ENCODE data around the gene TMEM94. TPM values are rescaled to one million over a fixed set of nuclear protein-coding genes. Genes with fewer than 3 reads are reported as not detected.

Gene TMEM94
- total RNA-seq, 1 experiment from 2014 or later = 129 TPM

- BruUV-seq (replicated peaks) = no TSS peak
- H3K4me3 ChIP-seq (ENCODE audit: low read depth in 2 of 2, low read length in 2 of 2) = no peak overlapping the region
- no peak overlapping the region for H3K27ac ChIP-seq (ENCODE audit: low read length)
- CTCF ChIA-PET = interaction anchor here (0.7 to 1.6 kb wide), 2 partner anchors 12 to 14 kb away, joined by 3 to 6 read pairs; partner anchors contain the start of gene TSEN54
- H3K4me1 ChIP-seq (ENCODE audit: control insufficient read depth, insufficient read depth, low read length) = peaks cover 9% of the 10 kb centered on the region; the same call in 1 of the 2 replicates
- DNase-seq (ENCODE audit: low read depth, low spot score) (no peak), ATAC-seq (no peak)
- H3K9me3 ChIP-seq (ENCODE audit: control insufficient read depth, insufficient read depth, low read depth, low read length) = no peaks in the 10 kb centered on the region
- TF ChIP-seq REST (IDR thresholded peaks at IDR 0.05; ENCODE audit: insufficient read depth in 1 of 2, low read depth in 2 of 2, low read length in 1 of 2) = no peak
- no peak for TF ChIP-seq SIN3A (IDR thresholded peaks at IDR 0.05; ENCODE audit: borderline replicate concordance, insufficient read depth, low read depth, low read length)
- TF ChIP-seq POLR2AphosphoS5 (IDR thresholded peaks at IDR 0.05; ENCODE audit: low read depth, low read length) = no peak
- no peak for TF ChIP-seq CTCF (IDR thresholded peaks at IDR 0.05)
- no peak for TF ChIP-seq TCF7L2 (IDR thresholded peaks at IDR 0.05; ENCODE audit: low read depth, low read length)
- intact Hi-C loops (cut with micrococcal nuclease; ENCODE audit: unreplicated experiment) = no loop called here
- in situ Hi-C loops (cut with HindIII; ENCODE audit: low pct_unique_long_range_greater_than_20kb, low sequenced_read_pairs) = no loop called here
- POLR2A ChIA-PET = no interaction called here
- H3K36me3 ChIP-seq (ENCODE audit: control insufficient read depth, insufficient read depth, low read length) = no peaks in the 10 kb centered on the region
- no peaks in the 10 kb centered on the region for H3K27me3 ChIP-seq (ENCODE audit: control insufficient read depth, insufficient read depth, low read length)
Observed at GRCh38 chr17:75502721-75503329, 46.4 kb downstream of the TMEM94 start.

- Histone ChIP-seq H3K27ac (ENCODE audit: low read length) (no peak overlapping the region), H3K4me1 (ENCODE audit: control insufficient read depth, insufficient read depth, low read length) (peaks cover 12% of the 10 kb centered on the region), H3K36me3 (ENCODE audit: control insufficient read depth, insufficient read depth, low read length) (no peaks in the 10 kb centered on the region), H3K4me3 (ENCODE audit: low read depth in 2 of 2, low read length in 2 of 2) (no peak overlapping the region), H3K27me3 (ENCODE audit: control insufficient read depth, insufficient read depth, low read length) (no peaks in the 10 kb centered on the region), H3K9me3 (ENCODE audit: control insufficient read depth, insufficient read depth, low read depth, low read length) (no peaks in the 10 kb centered on the region)
- ATAC-seq (0 out of 2 replicates have a peak, but pooled peaks have one; percentile 13), DNase-seq (ENCODE audit: low read depth, low spot score) (no peak)
- intact Hi-C loops (cut with micrococcal nuclease; ENCODE audit: unreplicated experiment) (no loop called here), in situ Hi-C loops (cut with HindIII; ENCODE audit: low pct_unique_long_range_greater_than_20kb, low sequenced_read_pairs) (no loop called here)
- no peak for TF ChIP-seq SIN3A (IDR thresholded peaks at IDR 0.05; ENCODE audit: borderline replicate concordance, insufficient read depth, low read depth, low read length)
- TF ChIP-seq CTCF (IDR thresholded peaks at IDR 0.05) = no peak
- TF ChIP-seq REST (IDR thresholded peaks at IDR 0.05; ENCODE audit: insufficient read depth in 1 of 2, low read depth in 2 of 2, low read length in 1 of 2) = no peak
- TF ChIP-seq POLR2AphosphoS5 (IDR thresholded peaks at IDR 0.05; ENCODE audit: low read depth, low read length) = no peak
- TF ChIP-seq TCF7L2 (IDR thresholded peaks at IDR 0.05; ENCODE audit: low read depth, low read length) = no peak
- BruUV-seq (replicated peaks) = no TSS peak
- ChIA-PET CTCF (interaction anchor here (1.6 kb wide), 1 partner anchor 13 kb away, joined by 6 read pairs; the partner anchor contains the start of gene TSEN54), POLR2A (interaction anchor here (0.6 kb wide), 1 partner anchor 107 kb away, joined by 4 read pairs; no protein-coding TSS in a partner anchor)
Observed at GRCh38 chr17:75503337-75503950, 47.0 kb downstream of the TMEM94 start.
